Measurements from ENCODE around the gene DSTN.

DSTN gene

DNA sequence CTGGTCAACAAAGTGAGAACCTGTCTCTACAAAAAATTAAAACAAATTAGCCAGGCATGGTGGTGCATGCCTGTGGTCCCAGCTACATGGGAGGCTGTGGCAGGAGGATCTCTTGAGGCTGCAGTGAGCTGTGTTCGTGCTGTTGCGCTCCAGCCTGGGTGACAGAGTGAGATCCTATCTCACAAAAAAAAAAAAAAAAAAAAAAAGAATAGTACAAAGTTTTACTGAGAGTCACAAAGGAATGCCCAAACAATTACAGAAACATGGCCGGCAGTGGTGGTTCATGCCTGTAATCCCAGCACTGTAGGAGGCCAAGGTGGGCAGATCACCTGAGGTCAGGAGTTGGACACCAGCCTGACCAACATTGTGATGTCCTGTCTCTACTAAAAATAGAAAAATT, 14.8 kb upstream of the DSTN start:
- FAIRE-seq = no peak

DNA sequence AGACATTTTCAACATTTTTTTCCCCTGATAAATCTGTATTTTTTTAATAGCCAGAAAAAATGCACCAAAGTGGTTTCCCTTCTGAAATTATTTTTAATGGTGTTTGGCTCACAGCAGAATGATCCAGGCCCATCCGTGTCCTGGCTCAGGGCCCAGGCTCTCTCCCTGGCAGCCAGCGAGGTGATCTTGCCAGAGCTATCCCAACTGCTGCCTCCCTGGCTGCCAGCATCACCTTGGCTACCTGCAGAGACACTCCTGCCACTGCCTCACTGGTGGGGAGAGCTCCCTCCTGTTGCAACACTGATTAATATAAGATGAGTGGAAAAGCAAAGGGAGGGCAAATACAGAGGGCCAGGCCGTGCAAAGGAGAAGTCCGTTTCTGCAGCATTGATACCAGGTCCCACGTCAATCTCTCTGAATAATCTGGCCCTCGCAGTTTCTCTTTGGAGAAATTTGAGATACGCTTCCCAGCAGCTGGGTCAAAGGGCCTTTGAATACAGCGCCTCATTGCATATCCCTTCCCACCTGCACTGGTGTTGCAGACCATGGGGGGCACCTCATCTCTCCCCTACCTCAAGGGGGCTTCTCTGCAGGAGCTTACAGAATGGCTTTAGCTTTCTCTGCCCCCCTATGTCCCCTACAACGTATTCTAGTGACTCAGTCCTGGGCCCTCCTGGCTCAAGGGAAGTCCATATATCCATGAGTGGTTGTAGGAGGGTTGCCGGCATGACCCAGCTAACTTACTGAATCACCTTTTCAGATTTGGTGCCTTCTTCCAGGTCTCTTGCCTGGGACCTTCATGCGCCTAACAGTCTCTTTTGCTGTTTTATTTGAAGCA, 12.8 kb upstream of the DSTN start:
- FAIRE-seq = peak; percentile 96

DNA sequence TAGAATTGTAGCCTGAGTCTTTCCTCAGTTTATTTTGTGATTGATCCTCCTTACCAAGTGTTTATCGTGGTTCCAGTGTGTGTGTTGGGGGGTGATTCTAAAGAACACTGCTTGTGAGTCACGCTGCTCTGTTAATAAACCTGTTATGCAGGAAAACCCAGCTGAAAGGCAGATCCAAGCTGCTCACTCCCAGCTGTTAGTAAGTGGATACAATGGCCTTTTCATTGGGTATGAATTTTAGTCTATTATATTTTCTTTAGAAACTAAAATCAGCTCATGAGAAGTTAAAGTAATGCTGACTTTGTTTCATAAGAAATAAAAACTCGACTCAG, 12.2 kb upstream of the DSTN start:
- peak; percentile 23 for FAIRE-seq

DNA sequence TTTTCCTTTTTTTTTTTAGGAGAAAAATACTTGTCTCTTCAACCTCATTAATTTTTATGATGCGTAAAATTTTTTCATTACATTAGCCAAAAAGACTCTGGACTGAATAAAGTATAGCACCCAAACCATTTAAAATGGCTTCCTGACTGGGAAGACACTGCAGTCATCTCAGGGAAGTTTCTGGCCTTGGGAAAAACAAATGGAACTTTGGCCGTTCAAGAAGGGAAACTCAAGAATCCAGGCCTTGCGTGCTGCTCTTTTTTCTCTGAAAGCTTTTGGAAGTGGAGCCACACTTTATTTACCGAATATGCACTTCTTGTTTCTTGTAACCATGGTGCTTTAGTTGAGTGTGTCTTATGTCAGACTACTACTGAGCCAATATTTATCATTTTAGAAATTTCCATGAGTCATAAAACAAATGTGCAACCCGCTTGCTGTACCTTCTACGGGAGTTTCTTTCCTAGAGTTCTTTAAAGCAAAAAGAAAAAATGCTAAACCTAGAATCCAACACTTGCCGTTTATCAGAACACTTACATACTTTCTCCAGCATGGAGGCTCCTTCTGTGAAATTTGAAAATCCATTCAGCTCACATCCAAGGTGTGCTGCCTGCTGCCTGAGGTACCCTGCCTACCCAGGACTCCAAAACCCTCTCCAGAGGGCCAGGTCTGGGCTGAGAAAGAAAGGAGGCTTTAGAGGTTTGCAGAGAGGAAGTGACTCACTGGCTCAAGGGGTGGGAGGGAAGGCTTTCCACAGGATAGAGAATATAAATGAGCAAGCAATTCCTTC, 11.5 kb upstream of the DSTN start:
- peak; percentile 96 for FAIRE-seq

DNA sequence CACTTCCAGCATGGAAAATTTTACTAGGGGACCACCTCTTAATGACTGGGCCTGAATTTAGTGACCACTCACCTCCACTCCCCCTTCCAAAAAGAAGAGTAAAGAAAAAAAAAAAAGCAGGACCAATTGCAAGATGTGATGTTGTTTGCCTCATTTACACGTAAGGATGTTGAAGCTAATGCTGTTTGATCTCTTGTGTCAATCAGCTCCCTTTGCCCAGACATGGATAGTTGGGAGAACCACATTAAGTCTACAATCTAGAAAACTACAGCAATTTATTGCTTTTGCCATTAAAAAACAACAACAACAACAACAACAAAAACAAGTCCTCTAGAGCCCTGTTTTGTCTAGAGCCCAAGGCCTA, 11.0 kb upstream of the DSTN start:
- no peak for FAIRE-seq

DNA sequence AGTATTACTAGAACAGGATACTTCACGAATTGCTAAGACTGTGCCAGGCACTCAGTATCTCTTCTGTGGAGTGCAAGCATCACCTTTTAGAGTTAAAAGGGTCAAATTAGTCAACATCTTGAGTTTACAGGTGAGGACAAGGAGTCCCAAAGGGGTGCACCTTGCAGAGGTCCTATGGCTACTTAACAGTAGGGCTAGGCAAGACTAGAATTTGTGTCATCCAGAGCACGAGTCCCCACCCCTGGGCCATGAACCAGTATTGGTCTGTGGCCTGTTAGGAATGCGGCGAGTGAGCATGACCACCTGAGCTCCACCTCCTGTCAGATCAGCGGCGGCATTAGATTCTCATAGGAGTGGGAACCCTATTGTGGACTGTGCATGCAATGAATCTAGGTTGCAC, 10.5 kb upstream of the DSTN start:
- FAIRE-seq = no peak

DNA sequence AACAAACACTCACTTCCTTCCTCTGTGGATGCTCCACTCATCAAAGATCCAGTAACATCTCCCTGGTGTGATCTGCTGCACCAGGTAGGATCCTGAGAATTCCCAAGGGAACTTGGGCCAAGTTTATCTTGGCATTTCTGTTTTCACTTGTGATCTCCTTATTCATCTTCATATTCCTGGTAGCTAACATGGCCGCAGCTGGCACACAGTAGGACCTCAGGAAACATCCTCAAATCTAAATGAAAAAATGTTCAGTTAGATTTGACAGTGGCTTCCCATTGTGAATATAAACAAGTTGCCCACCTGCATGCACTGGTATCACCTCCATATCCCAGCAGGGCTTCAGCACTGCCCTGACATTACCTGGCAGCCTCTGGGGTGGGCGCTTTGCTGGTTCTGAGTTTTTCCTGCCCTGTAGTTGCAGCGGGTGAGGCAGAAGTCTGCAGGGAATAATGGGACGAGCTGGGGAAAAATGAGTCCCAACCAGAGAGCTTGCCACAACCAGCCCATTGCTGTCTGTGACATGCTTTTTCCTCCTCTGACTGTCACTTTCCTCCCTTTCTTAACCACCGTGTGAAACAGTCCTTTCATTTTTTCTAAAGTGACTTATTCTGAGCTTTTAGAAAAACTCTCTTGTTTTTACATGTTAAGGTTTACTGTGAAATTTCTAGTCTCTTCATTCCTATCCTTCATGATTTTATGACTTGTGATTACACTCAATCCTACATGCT, 9.4 kb upstream of the DSTN start:
- FAIRE-seq = no peak

DNA sequence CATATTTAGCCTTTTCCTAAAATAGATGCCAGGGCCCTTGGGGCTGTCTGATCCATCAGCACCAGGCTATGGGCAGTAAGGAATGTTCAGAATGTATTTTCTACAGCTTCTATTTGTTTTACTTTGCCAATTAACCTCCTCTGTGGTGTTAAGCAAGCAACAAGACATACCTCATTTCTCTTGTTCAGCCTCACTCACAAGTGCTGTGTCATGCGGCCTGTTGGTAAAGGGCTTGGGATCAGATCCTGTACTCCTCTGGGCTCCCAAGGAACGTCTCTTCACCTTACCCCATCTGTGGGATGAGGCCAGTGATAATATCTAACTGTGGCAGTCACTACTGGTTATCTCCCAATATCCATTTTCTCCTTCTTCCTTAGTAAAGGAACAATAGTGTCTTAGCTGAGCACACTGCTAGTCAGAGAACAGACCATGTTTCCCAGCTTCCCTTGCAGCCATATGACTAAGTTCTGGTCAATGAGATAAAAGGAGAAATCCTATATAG, 7.0 kb upstream of the DSTN start:
- no peak for FAIRE-seq

DNA sequence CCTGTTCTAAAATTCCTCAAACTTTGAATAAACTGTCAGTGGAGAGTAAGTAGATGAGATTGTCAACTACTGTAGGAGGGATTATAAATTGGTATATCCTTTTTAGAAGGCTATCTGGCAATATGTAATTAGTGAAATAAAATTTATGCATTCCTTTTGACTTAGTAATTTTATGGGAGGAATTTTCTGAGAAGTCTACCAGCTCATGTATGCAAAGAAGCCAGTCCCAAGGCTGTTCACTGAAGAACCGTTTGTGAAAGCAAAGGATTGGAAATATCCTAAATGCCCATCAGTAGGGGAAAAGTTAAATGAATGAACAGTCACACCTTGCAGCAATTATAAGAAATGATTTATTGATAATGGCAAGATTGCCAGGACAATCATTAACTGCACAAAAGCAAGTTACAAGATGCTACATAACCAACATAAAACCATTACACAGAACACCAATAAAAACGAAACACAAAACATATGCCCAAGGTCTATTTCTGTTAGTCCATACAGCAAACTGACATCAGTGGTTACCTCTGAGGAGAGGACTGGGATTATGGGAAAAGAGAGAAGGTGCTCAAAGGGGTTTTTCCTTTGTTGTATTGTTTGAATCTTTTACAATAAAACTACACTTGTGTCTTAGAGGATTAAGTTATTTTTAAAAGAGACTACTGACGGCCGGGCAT, 4.6 kb upstream of the DSTN start:
- FAIRE-seq = no peak

DNA sequence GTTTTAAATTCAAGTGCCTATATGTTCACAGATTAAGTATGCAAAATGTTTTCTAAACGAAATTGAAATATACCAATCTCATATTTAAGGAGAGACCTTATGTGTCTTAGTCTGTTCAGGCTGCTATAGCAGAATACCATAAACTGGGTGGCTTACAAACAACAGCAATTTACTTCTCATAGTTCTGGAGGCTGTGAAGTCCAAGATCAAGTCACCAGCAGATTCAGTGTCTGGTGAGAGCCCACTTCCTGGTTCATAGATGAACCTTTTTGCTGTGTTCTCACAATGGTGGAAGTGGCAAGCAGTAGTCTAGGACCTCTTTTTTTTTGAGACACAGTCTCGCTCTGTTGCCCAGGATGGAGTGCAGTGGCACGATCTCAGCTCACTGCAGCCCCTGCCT, 3.5 kb upstream of the DSTN start:
- FAIRE-seq = no peak

DNA sequence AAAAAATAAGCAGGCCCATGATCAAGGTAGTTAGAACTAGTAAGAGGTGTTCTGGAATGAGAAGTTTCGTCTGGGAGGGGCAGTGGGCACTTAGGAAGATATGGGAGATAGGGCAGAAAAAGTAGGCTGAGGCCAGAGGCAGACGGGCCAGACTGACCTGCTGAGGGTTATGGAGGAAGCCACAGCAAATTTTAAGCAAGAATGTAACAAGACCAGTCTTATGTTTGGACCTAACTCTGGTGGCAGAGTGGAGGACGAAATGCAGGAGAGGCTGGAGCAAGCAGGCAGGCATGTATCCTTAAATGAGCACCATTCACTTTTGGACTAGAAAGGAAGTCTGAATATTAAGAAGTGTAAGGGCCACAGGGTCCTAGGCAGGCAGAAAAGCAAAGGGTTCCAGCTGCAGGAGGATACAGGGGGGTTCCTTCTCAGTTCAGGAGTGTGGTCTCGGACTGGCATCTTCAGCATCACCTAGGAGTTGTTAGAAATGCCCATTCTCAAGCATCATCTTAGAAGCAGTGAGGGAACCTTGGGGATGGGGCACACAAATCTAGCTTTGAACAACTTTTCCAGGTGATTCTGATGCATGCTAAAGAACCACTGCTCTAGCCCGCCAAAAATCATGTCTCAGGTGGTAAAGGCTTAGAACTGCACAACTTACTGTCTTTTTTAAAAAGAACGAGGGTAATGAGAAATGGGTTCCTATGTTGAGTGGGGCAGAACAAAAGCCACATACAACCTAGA, 1.7 kb upstream of the DSTN start:
- no peak for FAIRE-seq

DNA sequence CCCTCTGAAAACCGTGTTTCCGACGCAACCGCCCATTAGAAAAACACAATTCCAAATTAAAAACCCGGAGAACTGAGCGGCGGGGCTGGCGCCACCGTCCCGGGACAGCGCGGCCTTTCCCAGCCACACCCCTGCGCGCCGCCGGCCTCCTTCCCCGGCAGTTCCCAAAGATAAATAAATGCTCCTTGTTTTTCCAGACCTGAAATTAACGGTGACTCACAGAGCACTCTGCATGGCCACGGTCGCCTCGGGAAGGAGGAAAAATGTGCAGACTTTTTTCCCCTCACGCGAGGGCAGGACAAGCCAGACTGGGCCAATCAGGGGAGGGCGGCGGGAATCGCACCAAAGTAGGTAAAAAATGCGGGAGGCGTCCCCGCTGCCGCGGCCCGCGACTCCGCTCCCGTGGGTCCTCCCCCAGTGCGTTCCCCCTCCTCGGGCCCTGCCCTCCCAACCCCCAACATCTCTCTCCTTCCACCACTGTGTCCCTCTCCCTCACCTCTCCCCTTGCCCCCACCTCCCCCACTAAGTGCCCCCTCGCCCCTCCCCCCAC, 828 bp upstream of the DSTN start:
- peak; percentile 79 for FAIRE-seq

DNA sequence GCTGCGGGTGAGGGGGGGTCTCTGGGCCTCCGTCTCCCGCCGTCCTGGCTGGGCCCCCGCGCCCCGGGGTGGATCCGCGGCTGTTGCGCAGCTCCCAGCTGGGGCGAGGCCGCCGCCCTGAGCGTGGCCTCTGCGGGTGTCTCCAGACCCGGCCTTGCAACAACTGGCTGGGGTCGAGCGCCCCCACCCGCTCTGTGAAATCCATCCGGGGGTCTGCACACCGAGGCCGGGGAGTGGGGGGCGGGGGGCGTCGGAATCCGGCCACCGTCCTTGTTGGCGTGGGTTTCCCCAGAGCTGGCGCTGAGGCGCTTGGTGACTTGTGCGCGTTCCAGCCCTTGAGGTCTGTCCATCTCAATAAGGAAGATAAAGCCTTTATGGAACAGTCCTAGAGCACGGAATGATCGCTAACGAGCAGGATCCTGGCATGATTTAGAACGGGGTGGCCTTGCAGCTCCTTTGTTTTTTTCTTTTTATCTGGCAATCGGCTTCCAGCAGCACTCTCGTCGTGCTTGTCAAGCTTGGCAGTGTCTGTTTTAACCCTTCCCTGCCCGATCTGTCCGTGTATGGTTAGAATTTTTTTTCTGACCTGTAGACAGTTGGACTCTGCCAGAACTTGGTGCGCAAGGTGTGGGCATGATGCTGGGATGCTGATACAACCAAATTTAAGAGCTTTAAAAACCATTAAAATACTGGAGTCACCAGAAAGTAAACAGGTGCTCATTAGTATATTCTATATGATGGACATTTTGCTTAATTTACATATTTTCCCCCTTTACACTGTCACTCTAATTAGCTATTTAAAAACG, 675 bp downstream of the DSTN start:
- no peak for FAIRE-seq

DNA sequence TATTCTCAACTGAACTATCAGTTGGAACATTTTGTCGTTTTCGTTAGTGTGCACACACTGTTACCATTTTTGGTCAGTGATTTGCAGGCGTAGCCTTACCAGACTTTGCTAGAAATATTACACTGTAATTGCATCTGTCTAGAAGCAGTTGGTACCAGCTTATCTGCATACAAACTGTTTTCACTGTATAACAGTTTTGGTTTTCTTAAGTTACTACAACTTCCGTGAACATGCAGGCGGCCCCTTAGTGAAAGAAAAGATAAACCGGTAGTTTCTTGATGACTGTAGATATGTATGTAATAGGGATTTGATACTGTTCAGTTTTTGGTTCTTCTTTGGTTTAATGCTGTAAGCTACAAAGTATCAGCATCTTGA, 1.3 kb downstream of the DSTN start:
- FAIRE-seq = no peak

DNA sequence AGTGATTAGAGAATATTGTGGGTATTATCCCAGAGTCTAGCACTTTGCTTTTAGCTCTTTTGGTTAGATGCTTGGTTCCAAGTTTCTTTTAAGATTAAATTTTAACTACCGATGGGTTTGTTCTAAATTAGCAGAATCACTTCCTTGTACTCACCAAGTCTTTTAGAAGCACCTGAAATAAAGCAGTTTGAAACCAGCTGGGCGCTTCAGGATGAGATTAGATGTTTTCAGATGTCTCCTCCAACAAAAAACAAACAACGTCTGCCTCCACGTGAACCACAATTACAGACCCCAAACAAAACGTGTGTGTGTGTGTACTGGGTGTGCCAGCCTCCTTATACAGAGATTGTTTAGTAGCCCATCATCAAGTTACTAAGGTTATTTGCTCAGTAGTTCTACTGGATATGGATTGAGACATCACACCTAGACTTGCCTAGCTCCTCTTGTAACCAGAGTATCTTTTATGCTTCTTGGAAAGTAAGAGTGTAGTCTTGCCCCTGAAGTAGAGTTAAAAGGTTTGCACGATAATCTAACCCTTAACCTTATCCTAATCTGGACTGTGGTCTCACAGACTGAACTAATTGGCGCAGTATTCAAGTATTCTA, 2.3 kb downstream of the DSTN start:
- FAIRE-seq = no peak

DNA sequence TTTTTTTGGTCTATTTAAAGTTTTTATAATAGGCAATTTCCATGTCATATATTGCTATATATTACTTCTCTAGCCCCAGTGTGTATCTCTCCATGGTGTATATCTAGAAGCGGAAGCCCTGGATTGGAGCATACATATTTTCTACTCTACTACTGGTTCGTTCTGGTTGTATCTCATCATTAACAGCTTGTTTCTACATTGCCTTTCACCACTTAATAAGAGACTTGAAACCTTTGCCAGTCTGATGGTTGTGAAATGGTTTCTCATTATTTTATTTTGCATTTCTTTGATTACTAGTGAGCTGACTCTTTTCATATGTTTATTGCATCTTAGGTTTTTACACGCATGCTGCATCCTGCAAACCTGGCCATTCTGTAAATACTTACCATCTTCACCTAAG, 3.6 kb downstream of the DSTN start:
- no peak for FAIRE-seq

DNA sequence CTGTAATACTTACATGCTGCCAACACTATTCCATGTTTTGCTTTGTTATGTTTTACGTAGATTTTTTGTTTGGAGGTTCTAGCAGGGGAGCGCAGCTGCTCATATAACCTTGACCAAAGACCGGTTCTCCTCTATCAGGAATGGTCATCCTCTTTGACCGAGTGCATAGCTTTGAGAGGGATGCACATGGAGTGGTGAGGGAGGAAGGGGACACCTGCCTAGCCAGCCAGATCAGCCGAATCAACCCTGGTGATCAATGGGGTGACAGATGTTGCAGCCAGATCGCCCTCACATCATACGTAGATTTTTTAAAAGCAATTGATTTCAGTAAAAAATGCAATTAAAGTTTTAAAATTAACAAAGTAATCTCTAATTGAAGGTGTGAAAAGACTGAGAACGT, 6.3 kb downstream of the DSTN start:
- FAIRE-seq = no peak

DNA sequence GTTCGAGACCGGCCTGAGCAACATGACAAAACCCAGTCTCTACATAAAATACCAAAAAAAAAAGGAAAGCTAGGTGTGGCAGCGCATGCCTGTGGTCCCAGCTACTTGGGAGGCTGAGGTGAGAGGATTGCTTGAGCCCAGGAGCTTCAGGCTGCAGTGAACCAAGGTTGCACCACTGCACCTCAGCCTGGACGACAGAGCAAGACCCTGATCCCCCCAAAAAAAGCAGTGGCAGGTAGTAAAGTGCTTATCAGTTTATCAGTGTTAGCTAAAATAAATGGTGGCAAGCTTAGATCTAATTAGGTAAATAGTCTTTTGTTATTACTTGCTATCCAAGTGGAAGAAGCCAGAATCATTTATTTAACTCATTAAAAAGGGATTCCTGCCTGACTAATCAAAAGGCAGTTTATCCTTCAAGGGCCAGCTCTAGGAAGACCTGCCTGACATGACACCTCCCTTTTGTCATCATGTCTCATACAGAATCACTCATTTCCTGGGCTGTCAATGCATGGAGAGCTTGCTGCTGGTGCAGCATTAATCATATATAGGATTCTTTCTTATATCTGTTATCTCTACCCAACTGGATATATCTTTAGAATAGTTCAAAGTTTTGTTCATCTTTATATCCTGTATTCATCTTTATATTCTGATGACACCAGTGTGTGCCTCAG, 9.6 kb downstream of the DSTN start:
- FAIRE-seq = no peak

DNA sequence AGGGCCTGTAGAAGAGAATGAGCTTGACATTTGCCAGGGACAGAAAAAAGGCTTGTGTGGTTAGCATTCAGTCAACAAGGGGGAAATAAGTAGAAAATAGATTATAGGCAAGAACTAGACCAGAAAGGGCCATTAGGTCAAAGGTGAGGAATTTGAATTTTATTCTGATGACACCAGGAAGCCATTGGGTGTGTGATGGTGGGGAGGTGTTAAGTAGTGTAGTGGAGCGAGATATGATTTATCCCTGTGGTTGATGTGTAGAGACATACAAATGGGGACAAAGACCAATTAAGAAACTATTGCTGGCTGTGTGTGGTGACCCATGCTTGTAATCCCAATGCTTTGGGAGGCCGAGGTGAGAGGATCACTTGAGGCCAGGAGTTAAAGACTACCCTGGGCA, 11.0 kb downstream of the DSTN start:
- FAIRE-seq = no peak

DNA sequence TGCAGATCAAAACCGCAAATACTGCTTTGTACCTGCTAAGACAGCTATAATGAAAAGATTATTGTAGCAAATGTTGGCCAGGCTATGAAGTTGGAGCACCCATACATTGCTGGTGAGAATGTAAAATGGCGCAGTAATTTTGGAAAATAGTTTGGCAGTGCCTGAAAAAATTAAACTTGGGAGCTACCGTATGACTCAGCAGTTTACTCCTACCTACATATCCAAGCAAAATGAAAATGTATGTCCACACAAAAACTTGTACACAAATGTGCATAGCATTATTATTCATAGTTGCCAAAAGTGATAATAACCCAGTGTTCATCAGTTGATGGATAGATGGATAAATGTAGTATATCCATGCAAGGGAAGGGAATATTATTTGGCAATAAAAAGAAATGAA, 13.3 kb downstream of the DSTN start:
- no peak for FAIRE-seq
